Measurements from ENCODE around the gene RPTOR.

DNA sequence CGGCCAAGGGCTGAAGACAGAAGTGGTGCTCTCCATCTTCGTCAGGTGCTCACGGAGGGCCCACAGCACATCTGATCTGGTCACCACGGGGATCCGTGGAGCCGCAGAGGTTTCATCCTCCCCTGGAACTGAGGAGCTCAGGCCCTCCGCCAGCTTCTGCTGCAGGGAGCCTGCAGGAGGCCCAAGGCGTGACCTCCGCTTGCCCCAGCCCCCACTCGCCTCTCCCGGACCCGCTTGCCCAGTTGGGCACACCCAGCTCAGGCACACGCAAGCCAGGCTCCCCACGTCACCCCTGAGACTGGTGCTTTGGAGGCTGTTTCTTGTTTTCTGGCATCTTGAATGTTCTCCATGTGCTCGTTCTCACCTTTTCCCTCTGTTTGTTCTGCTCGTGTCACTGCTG is 407.7 kb downstream of the RPTOR start:
- TF ChIP-seq, protein P1, sequence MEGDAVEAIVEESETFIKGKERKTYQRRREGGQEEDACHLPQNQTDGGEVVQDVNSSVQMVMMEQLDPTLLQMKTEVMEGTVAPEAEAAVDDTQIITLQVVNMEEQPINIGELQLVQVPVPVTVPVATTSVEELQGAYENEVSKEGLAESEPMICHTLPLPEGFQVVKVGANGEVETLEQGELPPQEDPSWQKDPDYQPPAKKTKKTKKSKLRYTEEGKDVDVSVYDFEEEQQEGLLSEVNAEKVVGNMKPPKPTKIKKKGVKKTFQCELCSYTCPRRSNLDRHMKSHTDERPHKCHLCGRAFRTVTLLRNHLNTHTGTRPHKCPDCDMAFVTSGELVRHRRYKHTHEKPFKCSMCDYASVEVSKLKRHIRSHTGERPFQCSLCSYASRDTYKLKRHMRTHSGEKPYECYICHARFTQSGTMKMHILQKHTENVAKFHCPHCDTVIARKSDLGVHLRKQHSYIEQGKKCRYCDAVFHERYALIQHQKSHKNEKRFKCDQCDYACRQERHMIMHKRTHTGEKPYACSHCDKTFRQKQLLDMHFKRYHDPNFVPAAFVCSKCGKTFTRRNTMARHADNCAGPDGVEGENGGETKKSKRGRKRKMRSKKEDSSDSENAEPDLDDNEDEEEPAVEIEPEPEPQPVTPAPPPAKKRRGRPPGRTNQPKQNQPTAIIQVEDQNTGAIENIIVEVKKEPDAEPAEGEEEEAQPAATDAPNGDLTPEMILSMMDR (IDR thresholded peaks at IDR 0.05): no peak
- TF ChIP-seq POLR2A (IDR thresholded peaks at IDR 0.05) (no peak), POLR2AphosphoS5 (IDR thresholded peaks at IDR 0.05) (no peak), EP300 (IDR thresholded peaks at IDR 0.05) (no peak)

Measured in upper lobe of left lung (tissue), 4 donors.